Lower lobe of right lung (tissue), 2 donors: ENCODE results near the gene SCAPER. TPM values are rescaled to one million over a fixed set of nuclear protein-coding genes. Genes with fewer than 3 reads are reported as not detected.

Experiments
- ATAC-seq, 2 donors: fragments of 200-7000 bp; cut with Tn5 transposase; one replicate each; pipeline ENCODE4 v1.9.1; 2020 to 2022; ENCODE audit warnings: mild to moderate bottlenecking in 2 of 2, moderate library complexity in 2 of 2
- DNase-seq: peaks from one replicate; pipeline ENCODE4 v3.0.0-alpha.2; 2020
- H3K27ac ChIP-seq: fragments of 200-600 bp; one replicate; pipeline ENCODE4 v1.8.0; 2022
- H3K27me3 ChIP-seq: fragments of 200-600 bp; one replicate; pipeline ENCODE4 v1.8.0; 2022; ENCODE audit warnings: low read depth
- H3K36me3 ChIP-seq: fragments of 200-600 bp; one replicate; pipeline ENCODE4 v1.8.0; 2022; ENCODE audit warnings: mild to moderate bottlenecking
- H3K4me1 ChIP-seq: fragments of 200-600 bp; one replicate; pipeline ENCODE4 v1.8.0; 2022
- H3K4me3 ChIP-seq: fragments of 200-600 bp; one replicate; pipeline ENCODE4 v1.8.0; 2022; ENCODE audit warnings: mild to moderate bottlenecking
- H3K9me3 ChIP-seq: fragments of 200-600 bp; one replicate; pipeline ENCODE4 v1.8.0; 2022
- CTCF ChIP-seq: fragments of 200-600 bp; IDR thresholded peaks from one replicate; pipeline ENCODE4 v1.8.0; 2022; ENCODE audit warnings: antibody characterized with exemption, mild to moderate bottlenecking
- intact Hi-C: fragments of 100-400 bp; cut with DNase I; formaldehyde crosslinking; loops from one replicate; pipeline ENCODE4 v1.11.0; 2022
- total RNA-seq: library from RNA; stranded (reverse); fragmentation: NEBNext Ultra II Directional; extraction: Animal tissue kit (Norgen Biotek cat#: 25700); gene quantifications from one replicate; pipeline ENCODE4 v1.2.1, GENCODE V29; 2021
- donor health status: DM: no; HTN: yes; CAD: no; lungs with severe emphysema.

The SCAPER gene
- total RNA-seq, 1 donor from 2014 or later, result 34.2 TPM

DNA sequence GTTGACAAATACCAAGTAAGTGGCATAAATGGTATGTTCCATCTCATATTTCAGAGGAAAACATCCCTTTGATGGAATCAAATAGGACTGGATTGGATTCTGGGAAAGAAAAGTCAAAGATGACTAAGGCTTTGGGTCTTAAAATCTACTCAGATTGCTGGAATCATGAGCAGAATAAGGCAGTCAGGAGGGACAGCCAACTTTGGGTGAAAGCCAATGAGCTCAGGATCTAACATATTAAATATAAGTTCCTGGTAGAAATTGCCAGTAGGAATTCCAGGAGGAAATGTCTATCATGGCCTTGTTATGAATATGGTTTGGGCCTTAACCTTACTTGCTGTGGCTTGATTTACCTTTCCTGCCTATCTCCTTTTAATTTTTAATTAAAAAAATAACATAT is 513.3 kb downstream of the SCAPER start:
- no peak for TF ChIP-seq CTCF
- no peak for DNase-seq
- intact Hi-C loops, result no loop called here
- Histone ChIP-seq H3K9me3 (no peaks in the 10 kb centered on the region), H3K4me3 (no peak overlapping the region), H3K4me1 (no peaks in the 10 kb centered on the region), H3K27me3 (no peaks in the 10 kb centered on the region), H3K36me3 (no peaks in the 10 kb centered on the region), H3K27ac (no peak overlapping the region)
- no peak for ATAC-seq

DNA sequence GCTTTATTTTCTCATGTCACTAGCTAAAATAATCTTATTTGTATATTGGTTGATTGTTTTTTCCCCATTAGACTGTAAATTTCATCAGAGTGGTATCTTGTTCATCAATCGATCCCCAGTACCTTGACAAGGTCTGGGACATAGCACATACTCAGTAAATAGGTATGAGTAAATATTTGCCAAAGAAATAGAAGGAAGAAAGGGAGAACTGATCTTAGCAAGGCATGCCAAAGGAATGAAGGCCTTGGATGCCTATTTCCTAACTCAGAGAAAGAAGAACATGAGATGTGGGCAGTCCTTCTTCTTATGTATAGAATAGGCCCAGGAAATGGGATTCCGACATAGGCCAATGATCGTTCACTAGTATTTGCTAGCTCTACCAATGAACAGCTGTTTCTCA is 513.8 kb downstream of the SCAPER start:
- DNase-seq (no peak), ATAC-seq (no peak)

DNA sequence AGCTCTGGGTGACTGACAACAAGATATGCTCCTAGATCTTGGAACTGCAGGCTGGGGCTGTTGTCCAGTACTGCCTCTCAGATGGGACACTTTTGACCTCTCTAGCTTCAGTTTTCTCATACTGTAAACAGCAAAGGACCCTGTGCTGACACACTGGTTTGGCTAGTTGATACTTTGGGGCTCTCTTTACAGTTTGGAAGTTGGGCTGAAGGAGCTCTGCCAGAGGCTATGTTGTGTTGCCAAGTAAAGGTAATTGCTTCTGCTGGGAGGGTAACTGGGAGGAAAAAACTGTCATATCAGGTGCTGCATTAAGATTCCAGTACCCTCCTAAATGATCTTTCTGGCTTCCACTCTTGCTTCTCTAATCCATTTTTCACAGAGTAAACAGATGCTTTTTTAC is 514.6 kb downstream of the SCAPER start:
- H3K9me3 ChIP-seq, result no peaks in the 10 kb centered on the region

More for the DNA sequence above, 513.8 kb downstream of the SCAPER start:
- no peaks in the 10 kb centered on the region for H3K9me3 ChIP-seq
- H3K36me3 ChIP-seq, result no peaks in the 10 kb centered on the region
- H3K27ac ChIP-seq, result no peak overlapping the region
- H3K4me1 ChIP-seq, result no peaks in the 10 kb centered on the region
- no peak overlapping the region for H3K4me3 ChIP-seq
- H3K27me3 ChIP-seq, result no peaks in the 10 kb centered on the region
- no peak for TF ChIP-seq CTCF
- intact Hi-C loops, result no loop called here

GRCh38 chr15:76386926-76387325 is 518.2 kb downstream of the SCAPER start:
- DNase-seq, result no peak
- intact Hi-C loops, result no loop called here
- no peaks in the 10 kb centered on the region for H3K27me3 ChIP-seq
- no peak overlapping the region for H3K4me3 ChIP-seq
- no peaks in the 10 kb centered on the region for H3K36me3 ChIP-seq
- no peak for ATAC-seq
- H3K27ac ChIP-seq, result no peak overlapping the region
- H3K9me3 ChIP-seq, result no peaks in the 10 kb centered on the region
- no peaks in the 10 kb centered on the region for H3K4me1 ChIP-seq
- TF ChIP-seq CTCF, result no peak

More for the DNA sequence above, 514.6 kb downstream of the SCAPER start:
- DNase-seq, result no peak
- no peak for TF ChIP-seq CTCF
- Histone ChIP-seq H3K4me3 (no peak overlapping the region), H3K27ac (no peak overlapping the region), H3K36me3 (no peaks in the 10 kb centered on the region), H3K27me3 (no peaks in the 10 kb centered on the region), H3K4me1 (no peaks in the 10 kb centered on the region)
- intact Hi-C loops, result no loop called here
- no peak for ATAC-seq

DNA sequence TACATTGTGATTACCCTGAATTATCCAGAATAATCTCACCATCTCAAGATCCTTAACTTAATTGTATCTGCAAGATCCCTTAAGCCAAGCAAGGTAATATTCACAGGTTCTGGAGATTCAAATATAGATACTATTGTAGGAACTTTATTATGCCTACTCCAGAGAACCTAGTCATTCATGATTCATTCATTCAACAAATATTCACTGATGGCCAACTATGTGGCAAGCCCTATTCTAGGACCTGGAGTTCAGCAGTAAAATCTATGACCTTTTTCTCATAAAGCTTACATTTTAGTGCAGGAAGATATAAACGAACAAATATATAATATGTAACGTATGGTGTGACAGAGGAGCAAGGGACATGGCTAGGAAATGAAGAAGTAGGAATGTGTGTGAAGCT is 519.0 kb downstream of the SCAPER start:
- ATAC-seq (no peak), DNase-seq (no peak)
- no peak overlapping the region for H3K27ac ChIP-seq
- TF ChIP-seq CTCF, result no peak
- H3K4me1 ChIP-seq, result no peaks in the 10 kb centered on the region
- H3K27me3 ChIP-seq, result no peaks in the 10 kb centered on the region
- no peaks in the 10 kb centered on the region for H3K9me3 ChIP-seq
- intact Hi-C loops, result no loop called here
- no peaks in the 10 kb centered on the region for H3K36me3 ChIP-seq
- H3K4me3 ChIP-seq, result no peak overlapping the region

GRCh38 chr15:76384409-76384808 is 520.7 kb downstream of the SCAPER start:
- no peak overlapping the region for H3K4me3 ChIP-seq
- TF ChIP-seq CTCF, result no peak
- no peaks in the 10 kb centered on the region for H3K9me3 ChIP-seq
- no peaks in the 10 kb centered on the region for H3K36me3 ChIP-seq
- DNase-seq (no peak), ATAC-seq (no peak)
- no peaks in the 10 kb centered on the region for H3K4me1 ChIP-seq
- H3K27me3 ChIP-seq, result no peaks in the 10 kb centered on the region
- H3K27ac ChIP-seq, result no peak overlapping the region
- intact Hi-C loops, result no loop called here
